ENCODE measurements around the gene C13orf42. TPM values are rescaled to one million over a fixed set of nuclear protein-coding genes. Genes with fewer than 3 reads are reported as not detected.
A peak's percentile ranks its signal among the peaks of the same experiment; 100 is the strongest.

C13orf42 gene
- under 0.01 TPM for total RNA-seq

DNA sequence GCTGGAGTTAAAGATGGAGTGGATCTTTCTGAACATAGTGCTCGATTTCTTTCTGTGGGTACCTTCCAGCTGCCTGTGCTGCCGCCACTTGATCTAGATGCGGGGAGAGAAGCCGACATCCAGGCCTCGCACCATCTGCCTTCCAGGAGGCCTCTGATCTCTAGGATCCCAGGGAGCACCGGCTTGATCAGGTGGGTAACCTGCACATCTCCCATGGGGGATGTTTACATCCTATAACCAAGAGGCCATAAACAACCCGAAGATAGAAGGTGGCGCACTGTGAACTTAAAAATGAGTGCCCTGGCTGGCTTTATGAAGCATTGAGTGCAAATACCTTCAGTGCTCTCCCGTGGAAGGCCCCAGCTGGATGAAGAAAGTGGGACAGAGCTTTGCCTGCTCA is at the start of gene C13orf42:
Gene C13orf42, minus strand, starts transcription at position 101 of the 400 bp plus-strand sequence. Its CDS starts 65 bp downstream, at position 36.
- FAIRE-seq: no peak

DNA sequence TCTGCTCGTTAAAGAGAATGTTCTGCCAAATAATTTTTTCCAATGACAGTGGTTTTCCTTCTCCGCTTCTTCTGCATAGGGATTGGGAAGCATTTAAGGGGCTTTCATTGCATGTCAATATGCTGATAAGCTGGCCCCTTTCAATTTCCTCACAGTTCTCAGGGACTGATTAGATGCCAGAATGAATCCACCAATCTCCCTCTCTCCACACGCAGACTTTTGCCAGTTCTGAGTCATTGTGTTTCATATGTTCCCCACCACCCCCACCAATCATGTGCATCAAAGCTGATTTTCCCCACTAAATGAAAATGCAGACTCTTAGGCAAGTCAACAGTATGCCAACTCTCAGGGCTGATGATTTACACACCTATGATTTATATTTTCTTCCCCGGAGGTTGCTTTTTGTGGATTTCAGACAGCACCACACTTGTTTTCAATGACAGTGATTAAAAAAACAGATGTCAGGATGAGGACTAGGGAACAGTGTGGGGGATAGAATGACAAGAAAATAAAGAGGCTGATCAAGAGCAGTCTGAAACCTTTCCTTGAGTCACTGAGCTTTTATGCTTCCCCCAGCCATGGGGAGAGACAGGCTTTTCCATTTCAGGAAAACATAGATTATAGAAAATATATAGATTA is 47.9 kb upstream of the C13orf42 start:
- DNase-seq (ENCODE audit: low spot score in 2 of 2): no peak
- FAIRE-seq: no peak

More for the DNA sequence above, at the start of gene C13orf42:
- no peak for DNase-seq (ENCODE audit: low spot score in 2 of 2)

DNA sequence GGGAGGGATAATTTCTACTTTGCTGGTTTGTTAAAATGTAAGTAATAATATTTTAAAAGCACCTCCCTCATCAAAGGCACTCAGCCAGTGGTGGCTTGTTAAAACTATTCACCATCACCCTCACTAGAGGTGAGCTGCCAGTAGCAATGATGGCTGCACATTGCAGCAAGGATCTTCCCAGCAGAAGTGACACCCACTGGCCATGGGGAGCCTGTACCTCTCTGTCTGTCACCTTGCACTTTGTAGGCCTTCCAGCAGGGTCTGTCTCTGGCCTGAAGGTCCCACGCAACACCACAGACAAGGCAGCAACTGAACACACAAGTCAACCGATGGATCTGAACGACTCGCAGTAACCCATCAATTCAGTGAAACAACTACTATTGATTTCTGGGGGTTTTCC is 47.3 kb upstream of the C13orf42 start:
- FAIRE-seq (no peak), DNase-seq (ENCODE audit: low spot score in 2 of 2) (no peak)

DNA sequence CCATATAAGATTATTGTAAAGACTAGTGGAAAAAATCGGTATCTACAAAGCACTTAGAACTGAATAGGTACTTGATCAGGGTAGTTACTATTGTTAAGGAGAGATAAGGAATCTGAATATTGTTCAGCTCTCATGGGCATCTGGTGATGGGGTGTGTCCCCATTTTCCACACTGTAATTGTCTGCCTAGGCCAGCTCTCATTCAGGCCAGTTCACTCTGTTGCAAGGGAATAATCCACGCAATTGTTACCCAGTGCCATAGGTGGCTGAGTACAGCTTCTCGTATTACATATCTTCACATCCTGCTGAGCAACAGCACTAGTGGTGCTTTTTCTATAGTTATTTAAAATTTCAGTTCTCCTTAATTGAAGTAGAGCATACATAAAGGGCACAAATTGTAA is 45.6 kb upstream of the C13orf42 start:
- FAIRE-seq (no peak), DNase-seq (ENCODE audit: low spot score in 2 of 2) (no peak)

DNA sequence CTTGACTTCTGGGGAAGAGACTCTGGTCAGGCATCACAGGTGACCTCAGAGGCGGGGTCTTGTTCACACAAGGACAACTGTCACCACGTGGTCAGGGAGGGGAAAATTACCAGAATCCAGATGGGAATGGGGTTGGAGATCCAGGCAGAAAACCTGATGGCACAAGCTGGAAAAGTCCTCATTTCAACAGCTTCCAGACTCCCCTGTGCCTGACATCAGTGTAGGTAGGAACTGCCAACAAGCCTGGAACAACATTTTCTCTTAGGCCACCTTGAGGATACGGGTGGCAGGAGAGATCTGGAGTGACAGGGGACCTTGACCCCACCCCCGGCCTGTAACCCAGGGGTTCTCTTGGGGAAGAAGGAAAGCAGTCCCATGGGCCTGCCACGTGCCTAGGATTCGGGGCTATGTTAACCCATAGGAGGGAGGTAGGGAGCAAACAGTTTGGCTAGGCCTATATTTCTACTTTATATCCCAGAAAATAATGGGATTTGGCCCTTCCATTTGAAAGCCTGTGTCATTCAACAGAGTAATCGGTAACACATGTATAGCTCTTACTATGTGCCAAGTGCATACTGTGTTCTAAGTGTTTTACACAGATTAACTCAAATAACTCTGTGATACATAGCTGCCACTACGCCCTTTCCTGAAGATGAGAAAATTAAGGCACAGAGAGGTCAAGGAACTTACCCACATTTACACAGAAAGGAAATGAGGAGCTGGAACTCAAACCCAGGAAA is 44.9 kb upstream of the C13orf42 start:
- no peak for DNase-seq (ENCODE audit: low spot score in 2 of 2)
- no peak for FAIRE-seq

DNA sequence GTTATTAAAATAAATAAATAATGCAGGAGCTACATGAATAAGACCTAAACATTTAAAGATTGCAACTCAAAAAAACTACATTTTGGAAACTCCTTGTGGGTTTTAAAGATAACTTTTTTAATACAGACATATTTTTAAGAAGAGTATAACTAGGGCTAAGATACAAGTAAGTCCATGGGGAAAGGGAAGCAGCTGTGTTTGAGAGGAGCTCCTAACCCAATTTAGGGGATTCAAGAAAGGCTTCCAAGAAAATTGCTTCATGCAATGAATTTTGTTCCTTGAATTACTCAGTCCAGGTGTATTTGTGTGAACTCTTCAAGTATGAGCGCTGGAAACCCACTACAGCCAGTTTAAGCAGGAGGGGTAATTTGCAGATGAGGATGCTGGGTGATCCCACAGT is 44.1 kb upstream of the C13orf42 start:
- FAIRE-seq (no peak), DNase-seq (ENCODE audit: low spot score in 2 of 2) (no peak)

DNA sequence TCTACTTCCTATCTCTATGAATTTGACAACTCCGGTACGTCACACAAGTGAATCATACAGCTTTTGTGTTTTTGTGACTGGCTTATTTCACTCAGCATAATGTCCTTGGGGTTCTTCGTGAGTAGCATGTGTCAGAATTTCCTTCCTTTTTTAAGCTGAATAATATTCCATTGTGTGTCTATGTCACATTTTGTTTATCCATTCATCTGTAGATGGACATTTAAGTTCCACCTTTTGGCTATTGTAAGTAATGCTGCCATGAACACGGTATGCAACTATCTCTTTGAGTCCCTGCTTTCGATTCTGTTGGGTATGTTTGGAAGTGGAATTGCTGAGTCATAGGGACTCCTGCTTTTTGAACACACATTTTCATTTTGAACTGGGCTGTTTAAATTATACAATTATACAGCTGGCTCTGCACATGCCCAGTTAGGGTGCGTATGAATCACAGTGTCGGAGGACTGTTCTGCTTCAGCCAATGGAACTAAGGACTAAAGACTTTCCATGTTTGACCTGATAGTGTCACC is 43.0 kb upstream of the C13orf42 start:
- DNase-seq (ENCODE audit: low spot score in 2 of 2): no peak
- FAIRE-seq: no peak

DNA sequence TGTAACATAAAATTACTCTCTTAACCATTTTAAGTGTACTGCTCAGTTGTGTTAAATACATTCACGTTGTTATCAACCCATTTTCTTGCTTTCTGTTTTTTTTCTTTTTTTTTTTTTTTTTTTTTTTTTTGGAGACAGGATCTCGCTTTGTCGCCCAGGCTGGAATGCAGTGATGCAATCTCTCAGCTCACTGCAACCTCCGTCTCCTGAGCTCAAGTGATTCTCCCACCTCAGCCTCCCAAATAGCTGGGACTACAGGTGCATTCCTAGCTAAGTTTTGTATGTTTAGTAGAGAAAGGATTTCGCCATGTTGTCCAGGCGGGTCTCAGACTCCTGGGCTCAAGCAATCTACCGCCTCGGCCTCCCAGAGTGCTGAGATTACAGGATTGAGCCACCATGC is 42.5 kb upstream of the C13orf42 start:
- DNase-seq (ENCODE audit: low spot score in 2 of 2) (no peak), FAIRE-seq (no peak)

DNA sequence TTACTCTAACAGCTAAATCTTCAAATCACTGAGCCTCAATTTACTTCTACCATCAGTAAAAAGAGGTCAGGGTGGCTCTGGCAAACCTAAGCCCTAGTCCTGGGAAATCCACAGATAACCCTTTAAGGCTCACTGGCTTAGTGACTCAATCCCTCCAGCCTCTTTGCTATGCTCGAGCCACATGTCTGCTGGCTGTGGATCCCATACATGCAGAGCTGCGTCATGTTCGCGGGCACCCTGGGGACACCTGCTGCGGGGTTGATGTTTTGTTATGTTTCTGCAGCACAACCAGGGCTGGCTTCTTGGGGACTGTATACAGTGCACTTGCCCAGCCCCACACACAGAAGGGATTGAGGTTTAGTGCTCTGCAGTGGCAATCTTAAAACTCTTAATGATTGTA is 41.6 kb upstream of the C13orf42 start:
- FAIRE-seq (no peak), DNase-seq (ENCODE audit: low spot score in 2 of 2) (no peak)

DNA sequence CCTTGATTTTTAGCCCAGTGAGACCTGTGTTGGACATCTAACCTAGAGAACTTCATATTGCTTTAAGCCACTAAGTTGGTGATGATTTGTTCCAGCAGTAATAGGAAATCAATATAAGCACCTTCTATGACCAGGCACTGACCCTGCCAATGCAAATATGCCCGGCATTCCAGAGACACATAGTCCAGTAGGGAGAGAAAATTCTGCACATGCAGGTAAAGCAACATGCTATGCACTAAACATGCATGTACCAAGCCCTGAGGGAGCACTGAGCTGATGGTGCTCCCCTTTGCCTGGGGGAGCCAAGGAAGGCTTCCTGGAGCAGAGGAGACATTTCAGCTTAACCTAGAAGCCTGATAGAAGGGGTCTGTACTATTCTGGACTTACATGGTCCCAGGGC is 40.4 kb upstream of the C13orf42 start:
- DNase-seq (ENCODE audit: low spot score in 2 of 2) (no peak), FAIRE-seq (no peak)

DNA sequence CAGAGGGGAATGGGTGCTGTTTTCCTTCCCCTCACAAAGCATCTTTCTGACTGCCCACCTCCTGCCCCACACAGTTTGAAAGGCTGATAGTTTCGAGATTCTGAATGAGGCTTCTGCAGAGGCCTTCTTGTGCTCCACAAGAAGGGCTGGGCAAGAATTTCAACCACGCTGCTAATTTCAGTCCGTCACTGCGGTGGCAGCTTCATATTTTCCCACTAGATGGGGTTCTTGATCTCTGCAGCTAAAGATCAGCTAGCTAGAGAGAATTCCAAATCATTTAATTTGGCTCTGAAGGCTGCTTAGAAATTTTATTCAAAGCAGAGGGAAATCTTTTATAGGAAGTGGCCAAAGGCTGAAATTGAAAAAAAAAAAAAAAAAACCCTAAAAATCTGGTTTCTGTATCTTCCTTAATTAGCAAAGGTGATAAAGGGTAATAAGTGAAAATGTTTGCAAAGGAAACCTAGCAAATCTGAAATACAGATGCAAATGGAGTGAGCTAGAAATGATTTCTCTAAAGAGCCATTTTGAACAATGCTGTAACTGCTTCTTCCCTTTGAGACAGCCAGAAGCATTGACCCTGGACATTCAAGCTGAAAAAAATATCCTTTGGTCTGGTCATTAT is 38.0 kb upstream of the C13orf42 start:
- FAIRE-seq (peak; percentile 90), DNase-seq (ENCODE audit: low spot score in 2 of 2) (peak; percentile 35 to 50)

DNA sequence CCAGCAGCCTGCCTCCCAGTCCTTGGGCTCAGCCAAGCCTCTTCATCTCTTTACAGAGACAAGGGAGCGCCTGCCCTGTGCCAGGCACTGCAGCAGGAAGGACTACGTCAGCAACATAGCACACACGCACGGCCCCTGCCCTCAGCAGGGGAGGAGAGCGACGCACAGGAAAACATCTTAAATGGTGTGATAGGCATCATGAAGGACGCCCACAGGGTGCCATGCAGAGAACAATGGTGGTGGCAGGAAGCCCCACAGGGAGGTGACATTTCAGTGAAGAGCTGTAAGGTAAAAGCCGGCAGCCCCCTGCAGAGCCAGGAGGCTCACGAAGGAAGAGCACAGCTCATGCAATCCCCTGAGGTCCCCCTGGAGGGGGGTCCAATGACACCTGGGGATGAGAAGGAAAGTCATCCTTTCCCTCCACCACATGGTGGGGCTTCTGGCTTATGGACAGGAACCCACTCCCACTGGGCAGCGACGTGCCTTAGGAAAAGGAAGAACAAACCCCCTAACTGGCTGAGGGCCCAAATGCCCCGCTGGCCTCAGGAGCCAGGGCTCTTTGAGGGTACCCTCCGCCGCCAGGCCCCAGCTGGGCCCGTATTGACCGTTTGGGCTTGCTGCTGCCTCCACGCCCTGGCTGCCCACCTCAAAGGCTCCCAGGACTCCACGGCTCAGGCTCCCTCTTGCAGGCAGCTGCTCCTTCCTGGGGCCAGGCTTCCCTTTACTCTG is 37.3 kb upstream of the C13orf42 start:
- FAIRE-seq: no peak
- DNase-seq (ENCODE audit: low spot score in 2 of 2): no peak

DNA sequence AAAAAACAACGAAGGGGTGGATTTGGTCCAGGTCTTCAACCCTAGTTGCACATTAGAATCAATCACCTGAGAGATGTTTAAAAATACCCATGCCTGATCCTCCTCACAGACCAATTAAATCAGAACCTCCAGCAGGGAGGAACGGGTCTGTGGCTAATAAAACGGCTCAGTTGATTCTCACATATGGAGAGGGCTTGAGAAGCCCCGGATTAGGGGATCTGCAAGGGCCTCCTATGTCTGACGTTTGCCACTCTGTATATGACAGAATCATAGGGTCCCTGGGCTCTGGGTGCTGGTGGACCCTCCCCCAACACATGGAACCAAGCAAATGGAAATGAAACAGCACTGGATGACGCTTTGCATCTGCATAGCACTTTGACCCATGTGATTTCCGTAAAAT is 36.7 kb upstream of the C13orf42 start:
- FAIRE-seq (no peak), DNase-seq (ENCODE audit: low spot score in 2 of 2) (no peak)

DNA sequence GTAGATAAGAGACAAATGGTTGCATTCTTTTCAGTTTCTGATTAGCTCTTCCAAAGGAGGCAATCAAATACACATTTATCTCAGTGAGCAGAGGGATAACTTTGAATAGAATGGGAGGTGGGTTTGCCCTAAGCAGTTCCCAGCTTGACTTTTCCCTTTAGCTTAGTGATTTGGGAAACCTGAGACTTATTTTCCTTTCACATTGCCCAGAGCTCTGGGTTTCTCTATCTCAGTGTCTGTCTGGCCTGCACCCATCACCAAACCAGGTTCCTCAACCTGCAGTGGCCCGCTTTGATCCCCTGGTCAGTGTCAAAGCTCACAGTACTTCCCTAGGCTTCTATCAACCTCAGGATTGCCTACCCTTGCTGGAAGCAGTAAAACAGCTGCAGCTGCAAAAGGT is 35.6 kb upstream of the C13orf42 start:
- no peak for FAIRE-seq
- DNase-seq (ENCODE audit: low spot score in 2 of 2): no peak

DNA sequence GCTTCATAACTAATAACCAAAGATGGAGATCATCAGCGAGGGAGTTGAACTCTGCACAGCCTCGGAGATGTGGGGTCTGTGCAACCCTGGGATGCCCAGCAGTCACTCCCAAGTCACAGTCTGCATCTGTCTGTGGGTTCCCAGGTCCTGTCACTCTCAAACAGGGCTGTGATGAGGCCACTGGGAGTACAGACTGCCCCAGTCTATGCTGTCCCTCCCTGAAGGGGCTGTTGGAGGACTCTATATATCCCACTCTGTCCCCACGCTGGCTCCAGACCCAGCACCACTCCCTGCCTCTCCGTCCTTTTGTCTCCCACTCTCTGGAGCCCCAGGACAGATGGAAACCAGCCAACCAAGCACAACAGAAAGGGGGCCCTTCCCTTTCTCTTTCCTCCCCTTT is 26.2 kb upstream of the C13orf42 start:
- FAIRE-seq: no peak

DNA sequence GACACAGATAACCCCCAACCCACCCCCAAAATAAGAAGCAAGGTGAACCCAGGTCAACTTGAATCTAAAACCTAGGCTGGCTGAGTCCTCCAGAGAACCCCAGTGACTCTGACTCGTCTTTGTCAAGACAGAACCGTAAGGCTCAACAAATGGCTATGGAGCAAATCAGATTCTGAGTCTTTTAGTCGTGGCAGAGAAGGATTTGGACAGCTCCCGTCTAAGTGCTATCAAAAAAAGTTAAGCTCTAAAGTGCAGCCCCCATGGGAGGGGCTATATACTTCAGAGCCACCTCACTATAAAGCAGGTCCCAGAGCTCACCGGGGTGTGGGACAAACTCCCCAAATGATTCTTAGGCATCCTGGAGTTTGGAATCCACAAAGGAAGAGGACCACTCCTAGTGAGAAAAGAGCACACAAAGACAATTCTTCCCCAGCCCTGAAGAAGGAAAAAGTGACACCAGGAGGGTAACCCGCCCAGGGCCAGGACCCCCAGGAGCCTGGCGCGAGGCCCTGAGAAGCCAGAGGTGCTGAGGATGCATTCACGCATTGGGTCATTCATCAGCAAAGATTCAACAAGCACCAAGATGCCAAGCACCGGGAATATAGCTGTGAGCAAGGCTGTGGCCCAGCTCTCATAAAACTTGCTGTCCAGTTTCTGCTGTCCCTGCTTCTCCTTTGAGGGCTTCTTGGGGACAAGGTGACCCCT is 25.4 kb upstream of the C13orf42 start:
- DNase-seq (ENCODE audit: low spot score in 2 of 2) (no peak), FAIRE-seq (no peak)

More for the DNA sequence above, 26.2 kb upstream of the C13orf42 start:
- DNase-seq (ENCODE audit: low spot score in 2 of 2): no peak

DNA sequence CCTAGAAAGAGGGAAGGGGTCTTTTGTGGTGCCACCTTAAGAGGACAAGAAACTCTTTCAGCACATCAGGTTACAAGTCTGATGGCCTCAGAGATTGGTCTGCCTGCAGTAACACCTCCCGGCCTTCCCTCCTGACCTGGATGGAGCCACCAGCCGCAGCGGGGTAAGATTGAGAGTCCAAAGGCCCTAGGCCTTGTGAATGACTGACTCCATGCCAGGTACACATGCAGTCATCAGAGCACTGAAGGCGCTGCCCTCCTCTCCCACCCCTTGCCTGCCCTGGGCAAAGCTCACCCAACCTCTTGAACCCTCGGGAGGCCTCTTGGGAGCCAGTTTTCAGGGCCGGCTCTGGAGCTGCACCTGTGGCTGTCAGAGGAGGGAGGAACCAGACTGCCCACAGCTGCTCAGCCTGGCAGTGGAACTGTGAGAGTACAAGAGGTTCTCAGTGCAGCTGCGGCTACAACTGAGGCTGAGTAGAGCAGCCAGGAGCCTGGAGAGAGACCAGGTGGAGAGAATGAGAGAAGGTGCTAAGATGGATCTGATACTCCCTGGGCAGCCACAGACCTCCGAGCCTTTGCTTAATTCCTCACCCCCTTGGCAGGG is 23.8 kb upstream of the C13orf42 start:
- DNase-seq (ENCODE audit: low spot score in 2 of 2): no peak
- no peak for FAIRE-seq

DNA sequence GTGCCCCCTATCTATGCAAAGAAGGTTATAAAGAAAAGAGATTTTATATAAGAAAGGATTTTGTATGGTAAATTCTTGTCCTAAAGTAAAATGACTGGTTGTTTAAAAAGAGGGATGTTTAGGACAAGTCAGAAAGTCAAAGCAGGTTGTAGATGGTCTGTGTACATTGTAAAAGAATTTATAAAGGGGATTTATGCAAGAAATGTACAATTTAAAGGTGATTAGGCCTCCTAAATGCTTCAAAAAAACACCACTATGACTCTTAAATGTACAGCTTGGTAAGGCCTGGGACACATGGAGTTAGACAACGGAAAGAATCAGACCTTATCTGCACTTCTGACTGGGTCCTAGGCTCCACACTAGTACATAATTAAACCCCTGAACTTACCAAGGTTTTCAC is 19.3 kb upstream of the C13orf42 start:
- FAIRE-seq (no peak), DNase-seq (ENCODE audit: low spot score in 2 of 2) (no peak)

DNA sequence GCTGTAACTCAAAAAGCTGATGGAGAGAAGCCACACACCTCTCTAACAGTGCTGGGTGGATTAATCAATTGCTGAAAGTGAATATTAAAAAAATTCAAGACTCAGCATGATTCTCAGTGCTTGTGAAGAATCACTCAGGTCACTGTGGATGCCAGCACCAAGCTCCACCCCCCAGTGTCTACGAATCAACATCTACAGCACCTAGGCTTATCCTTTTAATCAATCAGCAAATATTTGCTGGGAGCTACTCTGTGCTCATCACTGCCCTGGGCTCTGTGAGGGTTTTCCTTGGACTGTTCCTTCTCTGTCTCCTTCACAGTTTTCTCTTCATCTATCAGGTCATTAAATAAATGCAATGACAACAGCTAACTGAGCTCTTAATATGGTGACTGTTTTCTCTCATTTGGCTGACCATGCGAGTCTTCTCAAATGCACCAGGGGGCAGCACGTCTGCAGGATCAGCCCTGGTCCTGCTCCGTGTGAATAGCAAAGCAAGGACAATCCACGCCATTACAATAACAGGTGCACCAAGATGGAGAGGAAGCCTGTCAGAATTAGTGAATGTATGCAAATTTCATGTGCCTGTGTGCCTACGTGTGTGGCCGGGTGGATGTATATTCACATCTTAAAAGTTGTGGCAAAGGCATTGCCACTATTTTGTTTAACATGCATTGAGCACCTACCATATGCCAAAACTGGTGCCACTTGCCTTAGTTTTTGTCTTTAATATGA is 14.6 kb upstream of the C13orf42 start:
- FAIRE-seq (no peak), DNase-seq (ENCODE audit: low spot score in 2 of 2) (peak in 1 of 2 donors; percentile 25)

Data from frontal cortex (tissue), 4 donors.